Measurements from ENCODE around the gene ANAPC13. TPM values are rescaled to one million over a fixed set of nuclear protein-coding genes. Genes with fewer than 3 reads are reported as not detected.

The ANAPC13 gene
- total RNA-seq, 4 donors from 2014 or later, result 28.4 to 52.0 (median 35.9) TPM

DNA sequence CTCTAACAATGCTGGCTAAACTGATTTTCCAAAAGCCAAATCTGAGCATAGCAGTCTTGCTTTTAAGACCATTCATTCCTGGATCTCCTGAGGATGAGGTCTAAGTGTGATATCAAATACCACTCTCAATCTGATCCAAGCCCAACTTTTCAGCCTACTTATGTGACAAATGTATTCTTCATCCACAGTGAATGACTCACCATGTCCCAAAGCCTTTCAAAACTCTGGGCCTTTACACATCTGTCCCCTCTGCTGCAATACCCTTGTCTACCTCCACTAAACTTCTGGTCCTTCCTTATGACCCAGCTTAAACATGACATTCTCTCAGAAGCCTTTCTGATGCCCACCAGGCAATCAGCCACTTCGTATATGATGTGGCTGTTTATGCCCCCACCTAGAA lies 4.6 kb downstream of the ANAPC13 start:
- intact Hi-C loops (cut with DNase I; ENCODE audit: low total_unique reads), result no loop called here

GRCh38 chr3:134480546-134480945 lies 5.2 kb downstream of the ANAPC13 start:
- intact Hi-C loops (cut with DNase I; ENCODE audit: low total_unique reads), result no loop called here
- no peak for TF ChIP-seq CTCF (IDR thresholded peaks at IDR 0.05)
- TF ChIP-seq POLR2A (IDR thresholded peaks at IDR 0.05), result no peak
- WGBS, 2 donors, result 90 to 98% methylated on average over 3 of the region's 3 CpGs
- no peak for DNase-seq (ENCODE audit: low spot score in 2 of 2)
- no peak overlapping the region for H3K4me3 ChIP-seq (ENCODE audit: low read depth, poor library complexity, severe bottlenecking)

More for the DNA sequence above, 4.6 kb downstream of the ANAPC13 start:
- no peak for DNase-seq (ENCODE audit: low spot score in 2 of 2)
- WGBS, 2 donors, result 81 to 83% methylated on average over 1 of the region's 1 CpG
- TF ChIP-seq POLR2A (IDR thresholded peaks at IDR 0.05) (no peak), CTCF (IDR thresholded peaks at IDR 0.05) (no peak)
- no peak overlapping the region for H3K4me3 ChIP-seq (ENCODE audit: low read depth, poor library complexity, severe bottlenecking)

- no peak for DNase-seq (ENCODE audit: low spot score in 2 of 2)
- intact Hi-C loops (cut with DNase I; ENCODE audit: low total_unique reads), result loop anchor here (10.0 kb wide), 1 partner anchor 103 kb away; the partner anchor contains the start of gene AMOTL2
- H3K4me3 ChIP-seq (ENCODE audit: low read depth, poor library complexity, severe bottlenecking), result no peak overlapping the region
- 71 to 76% methylated on average over 2 of the region's 2 CpGs for WGBS, 2 donors
- TF ChIP-seq POLR2A (IDR thresholded peaks at IDR 0.05), result no peak
- no peak for TF ChIP-seq CTCF (IDR thresholded peaks at IDR 0.05)
Observed at GRCh38 chr3:134477938-134478337, 7.8 kb downstream of the ANAPC13 start.

DNA sequence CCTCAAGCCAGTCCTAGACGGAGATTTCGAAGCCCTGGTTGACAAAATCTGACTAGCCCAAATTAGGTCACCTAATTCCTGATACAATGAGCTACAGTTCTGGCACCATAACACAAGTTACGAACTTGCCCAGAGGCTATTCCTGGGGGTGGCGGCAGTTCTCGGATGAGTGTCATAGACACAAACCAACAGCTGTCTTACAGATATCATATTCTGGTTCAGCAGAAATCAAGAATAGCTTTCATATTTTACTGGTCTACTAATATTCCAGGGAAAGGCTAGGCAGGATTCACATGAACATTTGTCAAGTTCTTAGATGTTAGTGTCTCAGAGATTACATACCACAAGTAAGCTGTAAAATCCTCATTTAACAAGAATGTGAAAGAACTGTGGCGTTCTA lies 8.8 kb downstream of the ANAPC13 start:
- TF ChIP-seq CTCF (IDR thresholded peaks at IDR 0.05), result no peak
- 41 to 50% methylated on average over 6 of the region's 6 CpGs for WGBS, 2 donors
- H3K4me3 ChIP-seq (ENCODE audit: low read depth, poor library complexity, severe bottlenecking), result no peak overlapping the region
- intact Hi-C loops (cut with DNase I; ENCODE audit: low total_unique reads), result loop anchor here (10.0 kb wide), 1 partner anchor 102 kb away; the partner anchor contains the start of gene AMOTL2
- no peak for DNase-seq (ENCODE audit: low spot score in 2 of 2)

DNA sequence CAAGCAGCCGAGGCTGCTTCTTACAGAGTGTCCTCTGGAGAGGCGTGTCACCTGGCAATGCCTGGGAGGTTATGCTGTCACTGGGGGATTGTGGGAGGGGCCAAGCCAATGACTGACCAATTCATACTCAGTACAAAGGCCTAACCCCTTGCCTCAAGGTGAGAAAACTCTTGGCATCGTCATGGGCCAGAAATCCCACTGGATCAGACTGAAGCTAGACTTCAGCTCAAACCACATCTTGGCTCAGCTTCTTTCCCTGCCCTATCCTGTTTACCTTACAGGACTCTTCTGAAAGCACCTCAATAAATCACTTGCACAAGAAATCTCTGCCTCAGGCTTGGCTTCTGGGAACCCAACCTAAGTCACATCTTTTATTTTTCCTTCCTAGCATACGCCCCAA lies 9.5 kb downstream of the ANAPC13 start:
- DNase-seq (ENCODE audit: low spot score in 2 of 2), result no peak
- WGBS, 2 donors, result 46 to 56% methylated on average over 4 of the region's 4 CpGs
- intact Hi-C loops (cut with DNase I; ENCODE audit: low total_unique reads), result loop anchor here (10.0 kb wide), 1 partner anchor 102 kb away; the partner anchor contains the start of gene AMOTL2

More for the DNA sequence above, 9.5 kb downstream of the ANAPC13 start:
- H3K4me3 ChIP-seq (ENCODE audit: low read depth, poor library complexity, severe bottlenecking), result no peak overlapping the region
- TF ChIP-seq CTCF (IDR thresholded peaks at IDR 0.05), result no peak
- TF ChIP-seq POLR2A (IDR thresholded peaks at IDR 0.05), result no peak
